OCI-M2 (cell line): ENCODE data around the gene ECE2.

Experiments
- DNase-seq: peaks from one replicate; lab custom pipeline; 2025; ENCODE audit not compliant: unreplicated experiment; lab: John Stamatoyannopoulos, UW

Gene ECE2

DNA sequence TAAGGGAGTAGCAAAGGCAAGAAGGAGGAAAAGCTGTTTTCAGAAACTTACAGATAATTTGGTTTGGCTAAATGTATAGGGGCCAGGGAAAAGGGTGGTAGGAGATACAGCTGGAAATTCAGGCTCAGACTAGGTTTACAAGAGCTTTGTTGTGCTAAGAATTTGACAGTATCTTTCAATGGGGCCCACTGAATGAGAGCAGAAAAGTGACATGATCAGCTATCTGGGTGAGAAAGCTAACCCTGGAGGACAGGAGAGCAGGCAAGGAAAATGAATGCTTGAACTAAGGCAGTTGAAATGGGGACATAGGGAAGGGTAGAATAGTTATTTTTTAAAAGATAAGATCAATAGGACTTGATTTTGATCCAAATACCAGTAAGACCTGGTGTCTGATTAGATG is 35.8 kb downstream of the ECE2 start:
- no peak for DNase-seq

DNA sequence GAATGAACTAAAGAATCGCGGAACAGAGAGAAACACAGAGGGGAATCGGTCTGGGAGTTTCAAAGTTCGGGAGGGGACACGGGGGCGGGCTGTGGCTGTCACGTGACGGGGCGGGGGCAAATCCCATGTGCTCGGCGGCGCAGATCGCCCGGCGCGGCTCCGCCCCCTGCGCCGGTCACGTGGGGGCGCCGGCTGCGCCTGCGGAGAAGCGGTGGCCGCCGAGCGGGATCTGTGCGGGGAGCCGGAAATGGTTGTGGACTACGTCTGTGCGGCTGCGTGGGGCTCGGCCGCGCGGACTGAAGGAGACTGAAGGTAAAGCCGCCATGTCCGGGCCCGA is 38.5 kb downstream of the ECE2 start, which contains the start of gene EIF4G1:
EIF4G1 (plus strand) TSS at position 244 of the 337 bp plus-strand sequence. CDS start 1,191 bp downstream, outside the sequence.
- DNase-seq = no peak

DNA sequence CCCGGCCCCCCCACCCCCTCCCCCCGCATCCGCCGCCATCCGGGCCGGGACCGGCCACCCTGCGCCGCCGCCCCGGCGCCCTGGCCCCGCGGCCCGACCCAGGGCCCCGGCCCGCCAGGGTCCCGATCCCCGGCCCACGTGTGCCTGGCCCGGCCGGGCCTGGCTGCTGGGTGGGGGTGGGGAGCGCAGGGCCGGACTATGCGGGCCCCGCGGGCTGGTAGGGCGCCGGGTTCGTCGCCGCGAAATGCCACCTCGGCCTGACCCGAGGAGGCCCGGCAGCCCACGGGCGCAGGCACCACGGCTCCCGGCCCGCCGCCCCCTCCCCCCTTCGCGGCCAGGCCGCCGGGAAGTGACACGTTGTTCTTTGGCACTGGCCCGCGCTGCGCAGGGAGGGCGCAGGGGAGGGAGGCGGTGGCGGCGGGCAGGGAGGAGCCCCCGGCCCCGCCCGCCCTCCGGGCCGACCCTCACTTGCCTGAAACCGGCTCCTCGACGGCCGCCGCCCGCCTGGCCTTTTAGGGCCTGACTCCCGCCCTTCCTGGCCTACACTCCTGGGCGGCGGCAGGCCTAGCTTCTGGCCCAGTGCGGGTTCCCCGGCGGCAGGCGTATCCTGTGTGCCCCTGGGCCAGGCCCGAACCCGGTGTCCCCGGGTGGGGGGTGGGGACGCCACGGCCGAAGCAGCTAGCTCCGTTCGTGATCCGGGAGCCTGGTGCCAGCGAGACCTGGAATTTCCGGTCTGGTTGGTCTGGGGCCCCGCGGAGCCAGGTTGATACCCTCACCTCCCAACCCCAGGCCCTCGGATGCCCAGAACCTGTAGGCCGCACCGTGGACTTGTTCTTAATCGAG is 39.1 kb downstream of the ECE2 start:
- no peak for DNase-seq

DNA sequence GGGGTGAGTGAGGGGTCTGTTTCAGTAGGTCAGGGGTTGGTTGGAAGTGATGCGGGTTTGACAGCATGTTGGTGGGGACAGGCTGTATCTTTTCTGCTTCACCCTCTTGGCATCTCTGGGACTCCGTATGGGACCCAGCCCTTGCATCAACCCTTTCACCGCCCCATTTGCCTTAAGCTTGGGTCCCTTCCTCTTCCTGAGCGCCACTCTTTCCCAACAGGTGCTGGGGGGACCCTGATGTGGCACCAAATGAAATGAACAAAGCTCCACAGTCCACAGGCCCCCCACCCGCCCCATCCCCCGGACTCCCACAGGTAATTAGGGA is 39.7 kb downstream of the ECE2 start:
- no peak for DNase-seq

DNA sequence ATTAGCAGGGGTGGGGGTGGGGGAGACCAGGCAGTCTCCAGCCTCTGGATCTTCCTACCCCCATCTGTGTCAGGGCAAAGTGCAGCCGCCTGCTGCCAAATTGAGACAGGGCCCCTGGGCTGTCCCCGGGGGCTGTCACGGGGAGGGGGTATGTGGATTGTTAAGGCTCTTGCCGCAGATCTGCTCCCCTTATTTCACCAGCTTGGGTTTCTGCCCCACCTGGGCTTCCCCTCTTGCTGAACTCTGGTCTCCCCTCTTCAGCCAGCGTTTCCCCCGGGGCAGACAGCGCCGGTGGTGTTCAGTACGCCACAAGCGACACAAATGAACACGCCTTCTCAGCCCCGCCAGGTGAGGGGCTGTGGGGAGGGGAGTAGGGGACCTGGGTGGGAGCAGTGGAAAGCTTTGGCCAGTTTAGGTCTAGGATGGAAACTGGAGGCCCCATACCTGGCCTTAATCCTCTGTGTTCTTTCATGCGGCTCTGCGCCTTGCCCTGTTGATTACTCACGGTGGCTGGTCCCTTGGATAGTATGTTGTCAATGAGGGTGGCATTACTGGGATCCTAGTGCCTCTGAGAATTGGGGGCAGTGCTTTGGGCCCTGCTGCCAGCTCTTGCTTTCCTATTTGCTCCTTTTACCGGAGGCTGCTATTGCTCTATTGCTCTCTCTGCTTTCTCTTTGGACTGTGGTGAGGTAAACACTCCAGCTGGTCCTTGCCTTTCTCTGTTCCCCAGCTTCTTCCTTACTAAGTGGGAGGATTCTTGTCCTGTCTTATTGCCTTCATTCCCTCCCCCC is 40.2 kb downstream of the ECE2 start:
- no peak for DNase-seq

DNA sequence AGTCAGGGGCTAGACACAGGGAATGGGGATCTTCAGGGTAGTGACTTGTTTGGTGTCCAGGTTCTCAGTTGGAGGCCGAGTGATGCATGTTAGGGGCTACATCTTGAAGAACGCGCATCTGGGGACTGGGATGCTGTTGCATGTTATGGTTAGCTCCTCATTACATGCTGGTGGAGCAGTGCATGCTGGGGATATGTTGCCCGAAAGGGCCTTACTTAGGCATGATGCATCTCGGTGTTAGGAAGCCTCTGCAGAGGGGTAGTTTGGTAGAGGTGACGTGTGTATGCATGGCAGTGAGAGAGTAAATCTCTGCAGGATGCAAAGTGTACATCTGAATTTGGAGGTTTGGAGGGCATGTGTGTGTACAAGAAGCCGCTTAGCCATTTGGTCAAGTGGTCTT is 41.0 kb downstream of the ECE2 start:
- DNase-seq = no peak

DNA sequence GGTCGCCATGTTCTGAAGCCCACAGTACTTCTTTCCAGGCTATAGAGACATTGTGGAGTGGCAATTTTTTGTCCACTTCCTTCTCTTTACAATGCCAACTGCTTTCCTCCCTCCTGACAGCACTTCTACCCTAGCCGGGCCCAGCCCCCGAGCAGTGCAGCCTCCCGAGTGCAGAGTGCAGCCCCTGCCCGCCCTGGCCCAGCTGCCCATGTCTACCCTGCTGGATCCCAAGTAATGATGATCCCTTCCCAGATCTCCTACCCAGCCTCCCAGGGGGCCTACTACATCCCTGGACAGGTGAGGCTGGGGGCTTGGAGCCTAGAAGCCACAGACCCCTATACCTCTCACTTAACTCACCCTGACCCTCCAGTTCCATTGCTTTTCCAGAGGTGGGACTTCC is 41.4 kb downstream of the ECE2 start:
- no peak for DNase-seq

DNA sequence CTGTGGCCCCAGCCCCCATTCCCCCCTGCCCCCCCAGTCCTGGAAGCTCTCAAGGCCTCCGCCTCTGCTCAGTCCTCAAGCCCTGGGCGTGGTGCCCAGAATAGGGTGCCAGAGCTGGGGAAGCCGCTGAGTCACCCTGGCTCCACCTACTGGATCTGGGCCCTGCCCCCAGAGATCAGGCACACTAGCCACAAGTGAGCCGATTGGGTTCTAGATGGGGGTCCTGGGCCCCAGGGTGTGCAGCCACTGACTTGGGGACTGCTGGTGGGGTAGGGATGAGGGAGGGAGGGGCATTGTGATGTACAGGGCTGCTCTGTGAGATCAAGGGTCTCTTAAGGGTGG is 44.3 kb downstream of the ECE2 start:
- no peak for DNase-seq

DNA sequence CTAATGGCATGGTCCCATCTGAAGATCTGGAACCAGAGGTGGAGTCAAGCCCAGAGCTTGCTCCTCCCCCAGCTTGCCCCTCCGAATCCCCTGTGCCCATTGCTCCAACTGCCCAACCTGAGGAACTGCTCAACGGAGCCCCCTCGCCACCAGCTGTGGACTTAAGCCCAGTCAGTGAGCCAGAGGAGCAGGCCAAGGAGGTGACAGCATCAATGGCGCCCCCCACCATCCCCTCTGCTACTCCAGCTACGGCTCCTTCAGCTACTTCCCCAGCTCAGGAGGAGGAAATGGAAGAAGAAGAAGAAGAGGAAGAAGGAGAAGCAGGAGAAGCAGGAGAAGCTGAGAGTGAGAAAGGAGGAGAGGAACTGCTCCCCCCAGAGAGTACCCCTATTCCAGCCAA is 45.8 kb downstream of the ECE2 start:
- no peak for DNase-seq

DNA sequence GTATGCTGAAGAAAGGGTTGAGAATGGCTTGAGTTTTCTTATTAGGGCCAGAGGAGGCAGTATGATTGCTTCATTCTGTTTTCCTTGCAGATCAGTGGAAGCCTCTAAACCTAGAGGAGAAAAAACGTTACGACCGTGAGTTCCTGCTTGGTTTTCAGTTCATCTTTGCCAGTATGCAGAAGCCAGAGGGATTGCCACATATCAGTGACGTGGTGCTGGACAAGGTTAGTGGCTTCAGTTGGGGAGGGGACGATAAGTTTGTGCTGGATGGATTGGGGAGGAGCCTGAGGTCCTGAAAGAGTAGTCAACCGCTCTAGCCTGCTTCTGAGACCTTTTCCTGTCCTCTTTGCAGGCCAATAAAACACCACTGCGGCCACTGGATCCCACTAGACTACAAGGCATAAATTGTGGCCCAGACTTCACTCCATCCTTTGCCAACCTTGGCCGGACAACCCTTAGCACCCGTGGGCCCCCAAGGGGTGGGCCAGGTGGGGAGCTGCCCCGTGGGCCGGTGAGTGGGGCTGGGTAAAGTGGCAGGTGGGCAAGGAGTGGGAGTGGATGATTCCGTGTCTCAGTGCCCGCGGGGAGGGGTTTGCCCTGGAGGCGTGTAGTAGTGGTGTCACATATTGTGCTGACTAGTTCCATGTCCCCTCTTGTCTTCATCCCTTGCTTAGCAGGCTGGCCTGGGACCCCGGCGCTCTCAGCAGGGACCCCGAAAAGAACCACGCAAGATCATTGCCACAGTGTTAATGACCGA is 47.1 kb downstream of the ECE2 start:
- DNase-seq = no peak

DNA sequence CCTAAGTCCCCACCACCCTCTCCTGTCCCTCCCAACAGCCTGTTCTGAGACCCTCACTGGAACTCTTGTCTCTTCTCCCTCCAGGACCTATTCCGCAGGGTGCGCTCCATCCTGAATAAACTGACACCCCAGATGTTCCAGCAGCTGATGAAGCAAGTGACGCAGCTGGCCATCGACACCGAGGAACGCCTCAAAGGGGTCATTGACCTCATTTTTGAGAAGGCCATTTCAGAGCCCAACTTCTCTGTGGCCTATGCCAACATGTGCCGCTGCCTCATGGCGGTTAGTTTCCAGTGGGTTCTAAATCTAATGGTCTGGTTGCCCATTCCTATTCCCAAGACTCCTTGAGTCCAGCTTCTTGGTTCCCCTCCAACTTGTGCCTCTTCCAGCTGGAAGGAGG is 47.9 kb downstream of the ECE2 start:
- DNase-seq = no peak

DNA sequence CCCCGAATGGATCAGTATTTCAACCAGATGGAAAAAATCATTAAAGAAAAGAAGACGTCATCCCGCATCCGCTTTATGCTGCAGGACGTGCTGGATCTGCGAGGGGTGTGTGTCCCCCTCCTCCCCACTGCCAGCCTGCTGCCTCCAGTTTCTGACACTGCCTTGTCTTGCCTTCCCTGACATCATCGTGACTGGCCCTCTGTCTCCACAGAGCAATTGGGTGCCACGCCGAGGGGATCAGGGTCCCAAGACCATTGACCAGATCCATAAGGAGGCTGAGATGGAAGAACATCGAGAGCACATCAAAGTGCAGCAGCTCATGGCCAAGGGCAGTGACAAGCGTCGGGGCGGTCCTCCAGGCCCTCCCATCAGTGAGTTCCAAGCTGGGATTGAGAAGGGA is 49.4 kb downstream of the ECE2 start:
- no peak for DNase-seq

DNA sequence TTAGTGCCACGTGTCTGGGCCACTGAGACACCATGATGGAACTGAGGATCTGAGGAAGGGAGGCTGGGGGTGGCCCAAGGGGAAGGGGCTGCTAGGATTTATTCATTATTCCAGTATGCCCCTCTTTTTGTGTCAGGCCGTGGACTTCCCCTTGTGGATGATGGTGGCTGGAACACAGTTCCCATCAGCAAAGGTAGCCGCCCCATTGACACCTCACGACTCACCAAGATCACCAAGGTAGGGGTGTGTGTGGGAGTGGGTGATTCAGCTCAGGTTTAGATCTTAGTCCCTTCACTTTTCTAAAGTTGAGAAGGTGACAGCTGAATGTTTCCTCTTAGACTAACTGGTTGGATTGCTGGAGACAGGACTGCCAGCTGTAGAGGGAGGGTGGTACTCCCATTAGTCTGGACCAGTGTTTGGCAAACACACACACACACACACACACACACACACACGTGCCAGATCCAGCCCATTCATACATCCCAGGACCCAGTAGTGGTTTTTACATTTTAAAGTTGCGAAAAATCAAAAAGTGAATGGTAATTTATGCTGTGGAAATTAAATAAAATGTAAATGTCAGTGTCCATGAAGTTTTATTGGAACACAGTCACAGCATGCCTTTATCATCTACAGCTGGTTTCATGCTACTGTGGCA is 50.0 kb downstream of the ECE2 start:
- no peak for DNase-seq

DNA sequence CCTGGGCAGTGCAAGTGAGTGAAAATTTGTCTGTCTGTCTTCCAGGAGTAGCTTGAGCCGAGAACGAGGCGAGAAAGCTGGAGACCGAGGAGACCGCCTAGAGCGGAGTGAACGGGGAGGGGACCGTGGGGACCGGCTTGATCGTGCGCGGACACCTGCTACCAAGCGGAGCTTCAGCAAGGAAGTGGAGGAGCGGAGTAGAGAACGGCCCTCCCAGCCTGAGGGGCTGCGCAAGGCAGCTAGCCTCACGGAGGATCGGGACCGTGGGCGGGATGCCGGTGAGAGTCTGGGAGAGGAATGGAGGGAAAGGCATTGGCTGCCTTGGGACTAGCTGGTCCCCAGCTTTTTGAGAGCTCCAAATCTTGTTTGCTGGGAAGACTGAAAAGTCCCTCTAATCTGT is 51.3 kb downstream of the ECE2 start:
- no peak for DNase-seq

DNA sequence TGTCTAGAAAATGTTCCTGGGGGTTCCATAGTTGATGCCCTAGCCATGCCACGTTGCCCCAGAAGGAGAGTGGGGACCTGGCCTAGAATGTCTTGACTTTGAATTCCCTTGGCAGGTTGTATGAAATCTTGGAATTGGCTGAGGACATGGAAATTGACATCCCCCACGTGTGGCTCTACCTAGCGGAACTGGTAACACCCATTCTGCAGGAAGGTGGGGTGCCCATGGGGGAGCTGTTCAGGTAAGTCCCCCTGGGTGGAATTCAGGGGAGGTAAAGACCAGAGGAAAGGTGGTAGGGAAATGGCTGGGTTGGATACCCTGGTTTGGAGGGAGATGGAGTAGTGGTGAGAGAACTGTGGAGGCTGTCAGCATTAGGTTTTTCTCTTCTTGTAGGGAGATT is 52.7 kb downstream of the ECE2 start:
- no peak for DNase-seq

DNA sequence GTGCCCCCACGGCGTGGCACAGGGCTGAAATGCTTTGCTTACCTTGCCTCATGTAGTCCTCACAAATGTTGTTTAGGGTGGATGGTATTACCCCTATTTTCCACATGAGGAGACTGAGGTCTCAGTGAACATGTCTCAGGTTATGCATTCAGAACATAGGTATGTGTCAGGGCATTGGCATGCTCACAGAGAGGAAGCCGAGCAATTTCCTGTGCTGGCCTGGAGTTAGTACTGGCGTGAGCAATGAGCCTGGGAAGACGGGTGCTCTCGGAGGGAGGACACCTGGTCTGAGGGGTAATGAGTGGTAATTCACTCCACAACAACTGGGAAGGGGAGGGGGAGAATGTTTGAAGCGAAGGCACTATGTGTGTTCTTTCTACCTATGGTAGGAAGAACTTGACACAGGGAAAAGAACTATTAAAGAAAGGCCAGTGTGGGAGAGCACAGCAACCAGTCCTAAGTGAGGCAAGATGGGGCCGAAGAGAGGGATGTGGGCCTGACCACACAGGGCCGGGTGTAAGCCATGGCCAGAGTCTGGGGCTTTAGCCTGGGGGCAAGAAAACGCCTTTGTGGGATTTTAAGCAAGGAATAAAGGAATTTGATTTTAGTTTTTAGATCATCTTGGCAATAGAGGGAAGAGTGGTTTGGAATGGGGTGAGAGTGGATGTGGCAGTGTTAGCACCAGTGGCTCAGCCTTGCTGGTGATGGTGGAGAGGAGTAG is 56.7 kb downstream of the ECE2 start:
- DNase-seq = no peak

DNA sequence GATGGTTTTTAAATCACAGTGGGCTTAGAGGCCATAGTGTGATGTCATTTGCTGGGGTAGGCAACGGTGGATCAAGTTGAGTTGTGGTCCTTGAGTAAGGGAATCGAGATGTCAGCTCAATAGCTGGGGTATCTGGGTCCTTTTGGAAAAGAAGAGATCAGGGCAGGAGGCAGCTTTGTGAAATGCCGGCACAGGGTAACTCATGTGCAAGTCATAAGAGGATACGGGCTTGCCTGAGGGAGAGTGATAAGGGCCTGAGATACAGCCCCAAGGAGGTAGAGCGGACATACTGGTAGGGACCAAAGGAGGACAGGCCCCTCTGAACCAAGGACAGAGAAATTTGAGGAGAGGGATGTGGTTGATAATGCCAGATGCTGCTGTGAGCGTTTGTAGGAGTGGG is 57.4 kb downstream of the ECE2 start:
- no peak for DNase-seq

DNA sequence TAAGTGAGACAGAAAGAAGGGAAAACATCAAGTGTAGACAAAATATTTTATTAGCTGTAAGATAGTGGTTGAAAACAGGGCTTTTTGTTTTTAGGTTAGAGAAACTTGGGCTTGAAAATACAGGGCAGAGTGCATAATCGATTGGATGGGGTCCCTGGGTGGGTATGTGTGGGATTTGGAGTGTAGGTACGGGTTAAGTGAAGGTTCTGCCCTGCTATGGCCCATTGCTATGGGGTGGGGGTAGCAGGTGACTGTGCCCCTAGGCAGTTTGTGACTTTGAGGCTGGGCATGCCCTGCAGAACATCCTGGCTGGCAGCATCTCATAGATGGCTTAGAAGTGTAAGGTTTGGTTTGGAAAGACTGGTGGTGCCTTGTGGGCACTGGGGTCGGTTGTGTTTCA is 57.9 kb downstream of the ECE2 start:
- DNase-seq = no peak

DNA sequence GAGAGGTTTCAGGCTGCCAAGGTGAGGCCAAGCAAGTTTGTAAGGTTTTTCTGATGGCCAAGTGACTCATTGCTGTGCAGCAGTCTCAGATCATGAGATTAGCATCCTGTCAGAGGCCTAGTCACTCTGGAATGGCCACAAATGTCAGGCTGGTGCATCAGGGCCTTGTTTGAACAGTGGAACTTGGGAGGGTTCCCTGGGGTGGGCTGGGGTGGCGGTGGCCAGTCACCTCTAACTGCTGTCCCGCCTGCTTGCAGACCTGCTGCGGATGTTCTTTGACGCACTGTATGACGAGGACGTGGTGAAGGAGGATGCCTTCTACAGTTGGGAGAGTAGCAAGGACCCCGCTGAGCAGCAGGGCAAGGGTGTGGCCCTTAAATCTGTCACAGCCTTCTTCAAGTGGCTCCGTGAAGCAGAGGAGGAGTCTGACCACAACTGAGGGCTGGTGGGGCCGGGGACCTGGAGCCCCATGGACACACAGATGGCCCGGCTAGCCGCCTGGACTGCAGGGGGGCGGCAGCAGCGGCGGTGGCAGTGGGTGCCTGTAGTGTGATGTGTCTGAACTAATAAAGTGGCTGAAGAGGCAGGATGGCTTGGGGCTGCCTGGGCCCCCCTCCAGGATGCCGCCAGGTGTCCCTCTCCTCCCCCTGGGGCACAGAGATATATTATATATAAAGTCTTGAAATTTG is 58.8 kb downstream of the ECE2 start:
- no peak for DNase-seq

DNA sequence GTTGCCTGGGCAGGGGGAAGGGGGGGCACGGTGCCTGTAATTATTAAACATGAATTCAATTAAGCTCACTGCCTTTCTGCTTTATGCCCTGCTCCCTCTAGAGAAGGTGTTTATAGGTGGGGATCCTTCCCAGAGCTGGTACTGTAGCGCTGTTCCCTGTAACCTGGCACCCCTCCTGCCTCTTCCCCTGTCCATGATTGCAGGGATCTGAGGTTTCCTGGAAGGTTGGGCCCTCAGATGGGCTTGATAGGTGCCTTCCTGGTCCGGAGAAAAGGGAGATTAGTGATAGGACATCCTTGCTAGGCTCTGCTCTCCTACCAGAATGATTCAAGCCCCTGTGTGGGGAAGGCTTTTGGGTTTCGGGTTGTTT is 59.5 kb downstream of the ECE2 start:
- no peak for DNase-seq
